GM23338 (cell line): ENCODE data around the gene PRSS50. TPM values are rescaled to one million over a fixed set of nuclear protein-coding genes. Genes with fewer than 3 reads are reported as not detected.

Experiments
- ATAC-seq: fragments of 200-7000 bp; cut with Tn5 transposase; 3 replicates; pipeline ENCODE4 v1.9.1; 2020
- DNase-seq: peaks from one replicate; pipeline ENCODE4 v3.0.0-alpha.2; 2015; ENCODE audit warnings: low spot score
- H2AFZ ChIP-seq: fragments of 200-600 bp; sonication (generic); 2 replicates; pipeline ENCODE4 v1.8.0; 2016; ENCODE audit warnings: antibody characterized with exemption, mild to moderate bottlenecking, moderate library complexity
- H3F3A ChIP-seq: fragments of 200-600 bp; sonication (generic); replicated peaks from 2 replicates; pipeline ENCODE4 v1.8.0; 2017; ENCODE audit warnings: antibody characterized with exemption, mixed run types, low read depth
- H3K27ac ChIP-seq: fragments of 200-600 bp; sonication (generic); 2 replicates; pipeline ENCODE4 v1.6.1; 2016; ENCODE audit warnings: low read depth
- H3K27me3 ChIP-seq: fragments of 200-600 bp; sonication (generic); 2 replicates; pipeline ENCODE4 v1.8.0; 2016; ENCODE audit warnings: mild to moderate bottlenecking, mixed run types, moderate library complexity; ENCODE audit not compliant: insufficient read depth
- H3K36me3 ChIP-seq: fragments of 200-600 bp; sonication (generic); 2 replicates; pipeline ENCODE4 v1.8.0; 2016; ENCODE audit warnings: mild to moderate bottlenecking; ENCODE audit not compliant: insufficient read depth
- H3K4me1 ChIP-seq: fragments of 200-600 bp; sonication (generic); 2 replicates; pipeline ENCODE4 v1.8.0; 2016; ENCODE audit warnings: mild to moderate bottlenecking, moderate library complexity; ENCODE audit not compliant: insufficient read depth
- H3K4me2 ChIP-seq: fragments of 200-600 bp; sonication (generic); 2 replicates; pipeline ENCODE4 v1.7.1; 2017; ENCODE audit warnings: mixed run types
- H3K4me3 ChIP-seq: fragments of 200-600 bp; sonication (generic); 2 replicates; pipeline ENCODE4 v1.6.1; 2016; ENCODE audit warnings: mixed run types
- H3K79me2 ChIP-seq: fragments of 200-600 bp; sonication (generic); replicated peaks from 2 replicates; pipeline ENCODE4 v1.8.0; 2017; ENCODE audit warnings: mild to moderate bottlenecking; ENCODE audit not compliant: insufficient read depth
- H3K9me2 ChIP-seq: fragments of 200-600 bp; sonication (generic); 2 replicates; pipeline ENCODE4 v1.8.0; 2017; ENCODE audit not compliant: insufficient read depth
- H4K20me1 ChIP-seq: fragments of 200-600 bp; sonication (generic); replicated peaks from 2 replicates; pipeline ENCODE4 v1.8.0; 2017; ENCODE audit warnings: mild to moderate bottlenecking; ENCODE audit not compliant: insufficient read depth
- H3K27ac Mint-ChIP-seq: 2 replicates; pipeline ENCODE4 v1.8.0; 2020; ENCODE audit warnings: inconsistent platforms, mild to moderate bottlenecking, moderate library complexity, mixed read lengths
- H3K27me3 Mint-ChIP-seq: 3 replicates; pipeline ENCODE4 v1.8.0; 2022; ENCODE audit warnings: low read depth, mild to moderate bottlenecking, moderate library complexity, mixed read lengths, inconsistent platforms; ENCODE audit not compliant: insufficient read depth, poor library complexity
- H3K36me3 Mint-ChIP-seq: 3 replicates; pipeline ENCODE4 v1.8.0; 2021; ENCODE audit warnings: low read depth, mild to moderate bottlenecking, inconsistent platforms, moderate library complexity, mixed read lengths
- H3K4me1 Mint-ChIP-seq: 3 replicates; pipeline ENCODE4 v1.8.0; 2020; ENCODE audit warnings: mild to moderate bottlenecking, inconsistent platforms, mixed read lengths
- H3K4me3 Mint-ChIP-seq: 3 replicates; pipeline ENCODE4 v1.8.0; 2021; ENCODE audit warnings: moderate library complexity, mild to moderate bottlenecking, inconsistent platforms, mixed read lengths
- H3K9me3 Mint-ChIP-seq: 3 replicates; pipeline ENCODE4 v1.8.0; 2020; ENCODE audit warnings: moderate library complexity, mild to moderate bottlenecking, inconsistent platforms, mixed read lengths
- CREB1 ChIP-seq: fragments of 250-450 bp; sonication (Bioruptor Pico); IDR thresholded peaks from 2 replicates; pipeline ENCODE4 v1.5.0; 2020; ENCODE audit warnings: low read depth, mild to moderate bottlenecking, moderate library complexity
- EZH2 ChIP-seq: fragments of 200-600 bp; sonication (generic); IDR thresholded peaks from one replicate; pipeline ENCODE4 v1.8.0; 2017; ENCODE audit warnings: antibody characterized with exemption, mild to moderate bottlenecking, low read depth; ENCODE audit not compliant: unreplicated experiment
- EZH2phosphoT487 ChIP-seq: fragments of 200-600 bp; sonication (generic); IDR thresholded peaks from one replicate; pipeline ENCODE4 v1.8.1; 2018; ENCODE audit warnings: antibody characterized with exemption; ENCODE audit not compliant: unreplicated experiment
- JUNB ChIP-seq: IDR thresholded peaks from one replicate; pipeline ENCODE4 v1.6.1; 2016; ENCODE audit warnings: antibody characterized with exemption; ENCODE audit not compliant: unreplicated experiment
- NANOG ChIP-seq: IDR thresholded peaks from 2 replicates; pipeline ENCODE4 v1.6.1; 2016; ENCODE audit warnings: antibody characterized with exemption, borderline replicate concordance
- POLR2AphosphoS5 ChIP-seq: IDR thresholded peaks from 2 replicates; pipeline ENCODE4 v1.6.1; 2016; ENCODE audit warnings: antibody characterized with exemption, low read depth
- REST ChIP-seq: IDR thresholded peaks from one replicate; pipeline ENCODE4 v1.6.1; 2018; ENCODE audit warnings: antibody characterized with exemption; ENCODE audit not compliant: unreplicated experiment
- STAT1 ChIP-seq: IDR thresholded peaks from one replicate; pipeline ENCODE4 v1.6.1; 2016; ENCODE audit warnings: antibody characterized with exemption; ENCODE audit not compliant: unreplicated experiment
- ZNF114 ChIP-seq: fragments of 250-450 bp; sonication (Bioruptor Pico); IDR thresholded peaks from 2 replicates; pipeline ENCODE4 v1.5.0; 2020; ENCODE audit warnings: mild to moderate bottlenecking, moderate library complexity
- ZNF331 ChIP-seq: fragments of 250-450 bp; sonication (Bioruptor Pico); IDR thresholded peaks from 2 replicates; pipeline ENCODE4 v1.5.0; 2020; ENCODE audit warnings: low read depth, mild to moderate bottlenecking, moderate library complexity
- long read RNA-seq: library from polyadenylated mRNA; unstranded; transcript quantifications from one replicate; pipeline ENCODE4 v2.0.0, GENCODE V29; 2020; ENCODE audit not compliant: unreplicated experiment
- polyA plus RNA-seq: library from polyadenylated mRNA; unstranded; fragments of >200 nt; fragmentation: Nextera tagmentation; extraction: Ambion mirVana; gene quantifications from 2 replicates; pipeline ENCODE4 v1.2.1, GENCODE V29; 2016
- total RNA-seq: library from RNA; depleted of rRNA; stranded (reverse); fragments of >200 nt; shearing (Covaris generic); gene quantifications from 2 replicates; pipeline ENCODE4 v1.2.3, GENCODE V29; 2014; rRNA removed
- TF ChIP-seq, protein P1 (sequence below), 2 experiments: fragments of 200-600 bp in 1 of 2; sonication (generic) in 1 of 2; conservative IDR thresholded peaks; 2 replicates each; pipeline versions ENCODE4 v1.5.1 to v1.6.1; 2016 to 2017; ENCODE audit warnings: antibody characterized with exemption in 2 of 2, low read depth in 2 of 2, mild to moderate bottlenecking in 2 of 2, moderate library complexity in 1 of 2

Gene PRSS50
- total RNA-seq (1.4 and 1.5 TPM in 2 replicates), polyA plus RNA-seq (0.50 and 0.60 TPM in 2 replicates)
- long read RNA-seq: 0 reads

GRCh38 chr3:46717447-46718231 lies at the start of gene PRSS50:
Gene PRSS50, minus strand, starts transcription at chr3:46717869. Its CDS starts 45 bp downstream, at chr3:46717824.
- Mint-ChIP-seq H3K4me1 (peaks cover 3% of the 10 kb centered on the region; the same call in 2 of the 3 replicates), H3K27ac (no peak within 1 kb of the TSS), H3K9me3 (no peaks in the 10 kb centered on the region), H3K27me3 (peaks cover 2% of the 10 kb centered on the region), H3K4me3 (no peak within 1 kb of the TSS), H3K36me3 (no peaks in the 10 kb centered on the region)
- no peak within 1 kb of the TSS for H3K27ac ChIP-seq
- H2AFZ ChIP-seq: no peak within 1 kb of the TSS
- no peaks in the 10 kb centered on the region for H3K36me3 ChIP-seq
- no peaks in the 10 kb centered on the region for H3K27me3 ChIP-seq
- no peaks in the 10 kb centered on the region for H4K20me1 ChIP-seq
- H3F3A ChIP-seq: no peaks in the 10 kb centered on the region
- no peaks in the 10 kb centered on the region for H3K9me2 ChIP-seq
- no peak within 1 kb of the TSS for H3K4me3 ChIP-seq
- H3K4me2 ChIP-seq: no peak within 1 kb of the TSS
- peak; percentile 90 for DNase-seq
- peak; percentile 92 for ATAC-seq
- no peaks in the 10 kb centered on the region for H3K4me1 ChIP-seq
- TF ChIP-seq REST (peak; percentile 55), STAT1 (no peak), CREB1 (CRISPR knock-in tag) (peak; percentile 53; the same call in 1 of the 2 replicates), ZNF331 (no peak), POLR2AphosphoS5 (no peak), ZNF114 (CRISPR knock-in tag) (no peak), NANOG (no peak), EZH2phosphoT487 (no peak), EZH2 (no peak), JUNB (no peak)
- TF ChIP-seq, protein P1, sequence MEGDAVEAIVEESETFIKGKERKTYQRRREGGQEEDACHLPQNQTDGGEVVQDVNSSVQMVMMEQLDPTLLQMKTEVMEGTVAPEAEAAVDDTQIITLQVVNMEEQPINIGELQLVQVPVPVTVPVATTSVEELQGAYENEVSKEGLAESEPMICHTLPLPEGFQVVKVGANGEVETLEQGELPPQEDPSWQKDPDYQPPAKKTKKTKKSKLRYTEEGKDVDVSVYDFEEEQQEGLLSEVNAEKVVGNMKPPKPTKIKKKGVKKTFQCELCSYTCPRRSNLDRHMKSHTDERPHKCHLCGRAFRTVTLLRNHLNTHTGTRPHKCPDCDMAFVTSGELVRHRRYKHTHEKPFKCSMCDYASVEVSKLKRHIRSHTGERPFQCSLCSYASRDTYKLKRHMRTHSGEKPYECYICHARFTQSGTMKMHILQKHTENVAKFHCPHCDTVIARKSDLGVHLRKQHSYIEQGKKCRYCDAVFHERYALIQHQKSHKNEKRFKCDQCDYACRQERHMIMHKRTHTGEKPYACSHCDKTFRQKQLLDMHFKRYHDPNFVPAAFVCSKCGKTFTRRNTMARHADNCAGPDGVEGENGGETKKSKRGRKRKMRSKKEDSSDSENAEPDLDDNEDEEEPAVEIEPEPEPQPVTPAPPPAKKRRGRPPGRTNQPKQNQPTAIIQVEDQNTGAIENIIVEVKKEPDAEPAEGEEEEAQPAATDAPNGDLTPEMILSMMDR (conservative IDR thresholded peaks at IDR 0.05; ENCODE audit: low read depth in 2 of 2): peak; percentile 82 to 97
- no peaks in the 10 kb centered on the region for H3K79me2 ChIP-seq
